Right lung (tissue), 5 donors: Measurements from ENCODE around the gene CTNNBL1. TPM values are rescaled to one million over a fixed set of nuclear protein-coding genes. Genes with fewer than 3 reads are reported as not detected.

Source experiments
- DNase-seq, 2 donors: peaks; one replicate each; pipeline ENCODE4 v3.0.0-alpha.2; 2013
- polyA plus RNA-seq, 5 donors: library from polyadenylated mRNA; unstranded; fragments of 120-200 nt; gene quantifications; one replicate each; pipeline versions ENCODE4 v1.2.1 to v1.2.3, GENCODE V29; 2013; ENCODE audit warnings: inconsistent platforms in 1 of 5, low replicate concordance in 1 of 5; ENCODE audit not compliant: insufficient read length in 5 of 5, insufficient read depth in 1 of 5

Gene CTNNBL1
- polyA plus RNA-seq, 5 donors, result 45.6 to 59.7 (median 51.3) TPM

GRCh38 chr20:37734228-37734985, 40.6 kb downstream of the CTNNBL1 start:
- no peak for DNase-seq

- DNase-seq, result no peak
Observed at GRCh38 chr20:37735541-37735940, 41.7 kb downstream of the CTNNBL1 start.

GRCh38 chr20:37736132-37736531, 42.3 kb downstream of the CTNNBL1 start:
- DNase-seq, result no peak

- DNase-seq, result no peak
Observed at GRCh38 chr20:37737826-37738420, 44.1 kb downstream of the CTNNBL1 start.

GRCh38 chr20:37741055-37741454, 47.2 kb downstream of the CTNNBL1 start:
- no peak for DNase-seq

- no peak for DNase-seq
Observed at GRCh38 chr20:37741570-37741969, 47.7 kb downstream of the CTNNBL1 start.

- no peak for DNase-seq
Observed at GRCh38 chr20:37742131-37742530, 48.3 kb downstream of the CTNNBL1 start.

GRCh38 chr20:37744347-37744746, 50.5 kb downstream of the CTNNBL1 start:
- DNase-seq, result no peak

GRCh38 chr20:37745553-37745952, 51.7 kb downstream of the CTNNBL1 start:
- DNase-seq, result no peak

GRCh38 chr20:37748015-37748414, 54.2 kb downstream of the CTNNBL1 start:
- DNase-seq, result no peak

- no peak for DNase-seq
Observed at GRCh38 chr20:37749218-37749617, 55.4 kb downstream of the CTNNBL1 start.

- no peak for DNase-seq
Observed at GRCh38 chr20:37749620-37750403, 56.0 kb downstream of the CTNNBL1 start.

GRCh38 chr20:37755665-37756064, 61.8 kb downstream of the CTNNBL1 start:
- no peak for DNase-seq

- no peak for DNase-seq
Observed at GRCh38 chr20:37756234-37756633, 62.4 kb downstream of the CTNNBL1 start.

- no peak for DNase-seq
Observed at GRCh38 chr20:37757550-37757949, 63.7 kb downstream of the CTNNBL1 start.

GRCh38 chr20:37758332-37758731, 64.5 kb downstream of the CTNNBL1 start:
- DNase-seq, result no peak

- DNase-seq, result no peak
Observed at GRCh38 chr20:37759052-37759553, 65.3 kb downstream of the CTNNBL1 start.

GRCh38 chr20:37759761-37760209, 66.0 kb downstream of the CTNNBL1 start:
- DNase-seq, result no peak

GRCh38 chr20:37760322-37760721, 66.5 kb downstream of the CTNNBL1 start:
- no peak for DNase-seq

- DNase-seq, result peak; percentile 54 to 73
Observed at GRCh38 chr20:37762716-37763485, 69.1 kb downstream of the CTNNBL1 start.

GRCh38 chr20:37764333-37764935, 70.6 kb downstream of the CTNNBL1 start:
- DNase-seq, result no peak
